A673 (cell line): Measurements from ENCODE around the gene WNT2B. TPM values are rescaled to one million over a fixed set of nuclear protein-coding genes. Genes with fewer than 3 reads are reported as not detected.

ENCODE experiments used
- Bru-seq: library from RNA; stranded (reverse); fragments of 400-500 nt; gene quantifications from one replicate; lab custom pipeline; 2021; lab: Mats Ljungman, UMichigan
- BruChase-seq, 2 experiments: library from RNA; stranded (reverse); fragments of 400-500 nt; gene quantifications; one replicate each; lab custom pipeline; 2021; lab: Mats Ljungman, UMichigan
- BruUV-seq: library from RNA; stranded (reverse); fragments of 400-500 nt; replicated peaks from 2 replicates; lab custom pipeline; 2021; lab: Mats Ljungman, UMichigan
- CTCF ChIA-PET: fragments of 300-600 bp; sonication (Branson Sonifier 250); formaldehyde crosslinking; loops from one replicate; lab custom pipeline; 2022; ENCODE audit warnings: antibody characterized with exemption; lab: Charles Lee
- POLR2A ChIA-PET: fragments of 300-600 bp; sonication (Branson Sonifier 250); formaldehyde crosslinking; loops from one replicate; lab custom pipeline; 2022; ENCODE audit warnings: antibody characterized with exemption; ENCODE audit not compliant: low non-redundant PET; lab: Charles Lee
- DNase-seq: peaks from one replicate; pipeline ENCODE4 v3.0.0-alpha.2; 2015; ENCODE audit warnings: low spot score
- H3K27ac ChIP-seq: fragments of 200-600 bp; sonication (generic); 2 replicates; pipeline ENCODE4 v1.5.1; 2016; ENCODE audit warnings: mixed run types, low read depth, mild to moderate bottlenecking, mixed read lengths, antibody characterized with exemption, low read length; ENCODE audit not compliant: poor library complexity, severe bottlenecking
- H3K27me3 ChIP-seq: fragments of 200-600 bp; sonication (generic); replicated peaks from 2 replicates; pipeline ENCODE4 v1.6.1; 2017; ENCODE audit warnings: mixed run types, low read depth, mild to moderate bottlenecking, mixed read lengths, antibody characterized with exemption, low read length; ENCODE audit not compliant: insufficient read depth, poor library complexity
- H3K36me3 ChIP-seq: fragments of 200-600 bp; sonication (generic); 2 replicates; pipeline ENCODE4 v1.6.1; 2016; ENCODE audit warnings: mixed run types, mild to moderate bottlenecking, mixed read lengths, antibody characterized with exemption, low read length; ENCODE audit not compliant: insufficient read depth, poor library complexity, severe bottlenecking
- H3K4me1 ChIP-seq: fragments of 200-600 bp; sonication (generic); 2 replicates; pipeline ENCODE4 v1.6.1; 2017; ENCODE audit warnings: mixed run types, mild to moderate bottlenecking, mixed read lengths, antibody characterized with exemption, low read length; ENCODE audit not compliant: insufficient read depth, poor library complexity, severe bottlenecking
- H3K4me3 ChIP-seq: fragments of 200-600 bp; sonication (generic); 2 replicates; pipeline ENCODE4 v1.5.1; 2016; ENCODE audit warnings: low read depth, mixed run types, mild to moderate bottlenecking, mixed read lengths, low read length; ENCODE audit not compliant: poor library complexity, severe bottlenecking
- H3K9me3 ChIP-seq: fragments of 200-600 bp; sonication (generic); 2 replicates; pipeline ENCODE4 v1.6.1; 2016; ENCODE audit warnings: mixed run types, low read depth, mild to moderate bottlenecking, mixed read lengths, antibody characterized with exemption, low read length; ENCODE audit not compliant: poor library complexity, severe bottlenecking
- EZH2 ChIP-seq: fragments of 200-600 bp; sonication (generic); IDR thresholded peaks from 2 replicates; pipeline ENCODE4 v1.6.1; 2017; ENCODE audit warnings: borderline replicate concordance, low read depth, mild to moderate bottlenecking, mixed read lengths, antibody characterized with exemption, low read length; ENCODE audit not compliant: poor library complexity, severe bottlenecking
- intact Hi-C: fragments of 100-400 bp; cut with micrococcal nuclease; formaldehyde crosslinking; loops from one replicate; pipeline ENCODE4 v1.10.0; 2022; ENCODE audit not compliant: unreplicated experiment
- long read RNA-seq: library from polyadenylated mRNA; stranded (forward); transcript quantifications from one replicate; pipeline ENCODE4 v2.0.0, GENCODE V29; 2022
- total RNA-seq: library from RNA; stranded (reverse); gene quantifications from 2 replicates; pipeline ENCODE4 v1.2.3, GENCODE V29; 2021
- TF ChIP-seq, protein P1 (sequence below): fragments of 300-800, 200-600 bp; sonication (generic); conservative IDR thresholded peaks from 2 replicates; pipeline ENCODE4 v1.5.1; 2017; ENCODE audit warnings: low read depth, mild to moderate bottlenecking, antibody characterized with exemption, low read length, moderate library complexity, mixed read lengths

Gene WNT2B
- 0.32 and 0.52 TPM in 2 replicates for total RNA-seq
- percentile 32 among the genes with signal in this experiment for Bru-seq, nascent RNA
- BruChase-seq, experiment 1, labeled RNA remaining after a 2-hour chase = percentile 33 among the genes with signal in this experiment
- percentile 45 among the genes with signal in this experiment for BruChase-seq, experiment 2, labeled RNA remaining after a 6-hour chase
- long read RNA-seq, partial matches to known transcripts = 0 of 1 reads
- long read RNA-seq, other reads (novel, unspliced or antisense) = 1 of 1 reads

DNA sequence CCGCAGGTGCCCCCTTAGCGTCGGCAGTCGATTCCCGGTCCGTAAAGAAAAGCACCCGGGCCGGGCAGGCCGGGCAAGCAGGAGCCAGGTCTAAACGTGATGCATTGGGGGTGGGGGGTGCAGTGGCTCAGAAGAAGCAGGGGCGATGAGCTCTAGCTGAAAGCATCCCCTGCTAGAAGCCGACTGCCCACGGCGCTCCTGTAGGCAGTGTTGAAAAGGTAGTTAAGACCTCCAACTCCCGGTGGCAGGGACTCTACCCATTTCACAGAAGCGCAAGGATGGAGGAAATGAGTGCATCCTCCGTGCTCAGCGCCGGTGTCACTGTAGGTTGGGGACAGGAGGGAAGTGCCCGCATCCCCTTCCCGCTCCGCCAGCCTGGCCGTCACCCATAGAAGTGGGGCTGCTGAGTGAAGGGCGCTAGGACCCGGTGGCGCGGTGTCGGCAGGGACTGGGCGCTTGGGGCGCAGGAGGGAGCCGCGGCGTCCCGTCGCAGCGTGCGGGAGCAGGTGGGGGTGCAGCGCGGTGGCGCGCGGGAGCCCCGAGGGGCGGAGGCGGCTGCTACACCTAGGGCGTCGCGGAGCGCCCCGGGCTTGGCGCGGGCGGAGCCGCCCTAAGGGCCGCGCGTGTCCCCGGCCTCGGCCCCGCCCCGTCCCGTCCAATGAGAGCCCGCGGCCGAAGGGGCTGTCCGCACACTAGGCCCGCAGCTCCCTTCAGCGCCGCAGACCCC, at the start of gene WNT2B:
WNT2B (plus strand) TSS at position 688 of the 727 bp plus-strand sequence. CDS start 298 bp downstream, outside the sequence.
- H3K36me3 ChIP-seq = no peaks in the 10 kb centered on the region
- BruUV-seq = no TSS peak
- peaks cover 10% of the 10 kb centered on the region for H3K4me1 ChIP-seq
- CTCF ChIA-PET = interaction anchor here (0.6 to 1.0 kb wide), 2 partner anchors 14 to 196 kb away, joined by 3 to 7 read pairs; no protein-coding TSS in a partner anchor
- peak within 1 kb of the TSS; percentile 50 for H3K4me3 ChIP-seq
- DNase-seq = peak; percentile 52
- intact Hi-C loops = no loop called here
- no peaks in the 10 kb centered on the region for H3K9me3 ChIP-seq
- no peak within 1 kb of the TSS for H3K27ac ChIP-seq
- no peak for TF ChIP-seq EZH2
- TF ChIP-seq, protein P1, sequence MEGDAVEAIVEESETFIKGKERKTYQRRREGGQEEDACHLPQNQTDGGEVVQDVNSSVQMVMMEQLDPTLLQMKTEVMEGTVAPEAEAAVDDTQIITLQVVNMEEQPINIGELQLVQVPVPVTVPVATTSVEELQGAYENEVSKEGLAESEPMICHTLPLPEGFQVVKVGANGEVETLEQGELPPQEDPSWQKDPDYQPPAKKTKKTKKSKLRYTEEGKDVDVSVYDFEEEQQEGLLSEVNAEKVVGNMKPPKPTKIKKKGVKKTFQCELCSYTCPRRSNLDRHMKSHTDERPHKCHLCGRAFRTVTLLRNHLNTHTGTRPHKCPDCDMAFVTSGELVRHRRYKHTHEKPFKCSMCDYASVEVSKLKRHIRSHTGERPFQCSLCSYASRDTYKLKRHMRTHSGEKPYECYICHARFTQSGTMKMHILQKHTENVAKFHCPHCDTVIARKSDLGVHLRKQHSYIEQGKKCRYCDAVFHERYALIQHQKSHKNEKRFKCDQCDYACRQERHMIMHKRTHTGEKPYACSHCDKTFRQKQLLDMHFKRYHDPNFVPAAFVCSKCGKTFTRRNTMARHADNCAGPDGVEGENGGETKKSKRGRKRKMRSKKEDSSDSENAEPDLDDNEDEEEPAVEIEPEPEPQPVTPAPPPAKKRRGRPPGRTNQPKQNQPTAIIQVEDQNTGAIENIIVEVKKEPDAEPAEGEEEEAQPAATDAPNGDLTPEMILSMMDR = 0 out of 2 replicates have a peak, but pooled peaks have one; percentile 10
- H3K27me3 ChIP-seq = peaks cover 19% of the 10 kb centered on the region
- POLR2A ChIA-PET = no interaction called here

DNA sequence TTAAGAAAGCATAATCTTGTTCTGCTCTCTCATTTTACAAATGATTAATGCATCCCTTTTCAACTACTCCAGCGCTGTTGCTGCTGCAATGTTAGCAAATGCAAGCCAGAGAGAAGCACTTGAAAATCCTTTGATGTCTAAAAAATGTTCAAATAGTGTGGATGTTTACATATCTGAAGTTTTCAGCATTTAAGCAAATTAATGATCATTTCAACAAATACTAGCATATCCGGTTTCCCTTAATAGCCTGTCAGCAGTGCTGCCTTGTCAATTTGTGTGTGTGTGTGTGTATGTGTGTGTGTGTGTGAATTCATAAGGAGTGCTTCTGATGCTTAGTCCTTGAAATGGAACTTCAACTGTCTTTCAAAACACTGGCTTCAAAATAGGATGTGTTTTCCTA, 48.1 kb upstream of the WNT2B start:
- no peaks in the 10 kb centered on the region for H3K4me1 ChIP-seq
- ChIA-PET POLR2A (no interaction called here), CTCF (no interaction called here)
- DNase-seq = no peak
- H3K4me3 ChIP-seq = no peak overlapping the region
- intact Hi-C loops = loop anchor here (10.0 kb wide), 1 partner anchor 154 kb away; the partner anchor contains the start of genes CAPZA1 and ST7L
- H3K27me3 ChIP-seq = no peaks in the 10 kb centered on the region
- no peak overlapping the region for H3K27ac ChIP-seq
- H3K36me3 ChIP-seq = peaks cover 28% of the 10 kb centered on the region
- no TSS peak for BruUV-seq
- H3K9me3 ChIP-seq = no peaks in the 10 kb centered on the region
- TF ChIP-seq, protein P1 = no peak
- TF ChIP-seq EZH2 = no peak

DNA sequence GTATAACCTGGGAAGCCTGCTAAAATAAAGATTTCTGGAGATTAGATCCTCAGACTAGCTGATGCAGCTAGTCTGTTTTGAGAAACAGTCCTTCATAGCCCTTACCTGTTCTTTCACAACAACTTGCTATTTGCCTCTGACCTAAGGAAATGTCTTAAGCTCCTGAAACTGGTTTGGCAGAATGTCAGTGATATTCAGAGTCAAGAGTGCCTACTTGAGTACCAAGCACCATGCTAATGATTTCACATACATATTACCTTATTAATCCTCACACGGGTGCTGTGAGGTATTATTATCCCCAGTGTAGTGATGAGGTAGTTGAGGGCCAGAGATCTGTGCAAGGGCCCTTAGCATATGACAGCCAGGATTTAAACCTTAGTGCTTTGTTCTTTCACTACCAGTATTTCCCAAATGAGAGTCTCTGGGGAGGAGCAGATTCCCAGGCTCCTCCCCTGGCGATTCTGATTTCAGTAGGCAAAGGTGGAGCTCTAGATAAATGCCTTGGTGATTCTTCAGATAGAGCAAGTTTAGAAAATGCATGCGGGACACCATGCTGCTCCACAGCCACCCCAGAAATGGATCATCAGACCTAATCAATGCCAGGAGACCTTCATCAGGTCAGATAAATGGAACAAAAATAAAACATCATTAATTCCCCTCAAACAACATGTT, 47.4 kb upstream of the WNT2B start:
- TF ChIP-seq EZH2 = no peak
- TF ChIP-seq, protein P1 = no peak
- ChIA-PET CTCF (no interaction called here), POLR2A (no interaction called here)
- Histone ChIP-seq H3K4me3 (no peak overlapping the region), H3K27me3 (no peaks in the 10 kb centered on the region), H3K9me3 (no peaks in the 10 kb centered on the region), H3K36me3 (peaks cover 21% of the 10 kb centered on the region), H3K4me1 (peaks cover 2% of the 10 kb centered on the region), H3K27ac (no peak overlapping the region)
- no peak for DNase-seq
- no TSS peak for BruUV-seq
- intact Hi-C loops = loop anchor here (10.0 kb wide), 1 partner anchor 153 kb away; the partner anchor contains the start of genes CAPZA1 and ST7L
